GM21447 (cell line): ENCODE measurements around the gene MAPK6.

Experiments
- ATAC-seq: cut with Tn5 transposase; IDR thresholded peaks from one replicate; pipeline ENCODE4 v1.9.1; 2021; ENCODE audit not compliant: unreplicated experiment

MAPK6 gene

DNA sequence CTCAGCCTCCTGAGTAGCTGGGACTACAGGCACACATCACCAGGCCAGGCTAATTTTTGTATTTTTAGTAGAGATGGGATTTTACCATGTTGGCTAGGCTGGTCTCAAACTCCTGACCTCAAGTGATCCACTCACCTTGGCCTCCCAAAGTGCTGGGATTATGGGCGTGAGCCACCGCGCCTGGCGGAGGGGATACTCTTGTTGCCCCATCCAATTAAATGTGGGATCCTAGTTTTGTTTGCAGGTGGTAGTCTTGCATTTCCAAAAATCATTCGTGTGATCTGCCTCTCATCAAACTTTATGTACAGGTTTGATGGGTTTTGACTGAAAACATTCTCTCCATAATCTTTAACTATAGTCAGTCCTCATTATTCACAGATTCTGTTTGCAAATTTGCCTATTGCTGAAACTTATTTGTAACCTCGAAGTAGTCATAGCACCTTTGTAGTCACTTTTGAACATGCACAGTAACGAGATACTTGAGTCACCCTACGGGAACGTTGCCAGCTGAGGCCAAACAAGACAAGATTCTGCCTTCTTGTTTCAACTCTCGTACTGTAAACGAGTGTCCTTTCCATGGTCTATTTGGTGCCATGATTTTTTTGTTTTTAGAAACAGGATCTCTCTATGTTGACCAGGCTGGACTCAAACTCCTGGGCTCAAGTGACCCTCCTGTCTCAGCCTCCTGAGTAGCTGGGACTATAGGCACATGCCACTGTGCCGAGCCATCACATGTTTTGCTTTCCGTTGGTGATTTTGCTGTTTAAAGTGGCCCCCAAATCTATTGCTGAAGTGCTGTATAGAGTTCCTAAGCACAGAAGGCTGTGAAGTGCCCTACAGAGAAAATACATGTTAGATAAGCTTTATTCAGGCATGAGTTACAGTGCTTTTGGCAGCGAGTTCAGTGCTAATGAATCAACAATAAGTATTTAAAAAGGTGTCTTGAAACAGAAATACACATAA is 8.1 kb upstream of the MAPK6 start:
- ATAC-seq: no peak

GRCh38 chr15:52011711-52012144 is 7.3 kb upstream of the MAPK6 start:
- ATAC-seq: no peak

DNA sequence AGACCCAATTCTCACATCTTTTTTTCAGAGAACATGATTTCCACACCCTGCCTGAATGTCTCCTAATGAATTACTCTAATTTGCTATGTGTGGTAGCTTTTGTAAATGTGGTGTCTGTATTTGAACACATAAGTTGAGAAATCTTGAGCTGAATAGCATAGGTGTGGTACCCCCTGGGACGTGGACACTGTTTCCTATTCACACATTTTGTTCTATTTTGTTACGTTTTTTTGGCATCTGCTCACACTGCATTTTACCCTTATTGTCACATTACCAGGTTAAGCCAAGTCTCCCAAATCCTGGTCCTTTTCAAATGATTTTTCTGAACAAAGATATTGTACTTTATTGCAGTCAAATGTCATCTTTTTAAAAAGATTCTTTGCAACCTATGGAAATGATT is 6.8 kb upstream of the MAPK6 start:
- no peak for ATAC-seq

GRCh38 chr15:52013151-52013791 is 5.7 kb upstream of the MAPK6 start:
- peak; percentile 39 for ATAC-seq

GRCh38 chr15:52014616-52015015 is 4.4 kb upstream of the MAPK6 start:
- no peak for ATAC-seq

- no peak for ATAC-seq
Measured at GRCh38 chr15:52016316-52016715, 2.7 kb upstream of the MAPK6 start.

DNA sequence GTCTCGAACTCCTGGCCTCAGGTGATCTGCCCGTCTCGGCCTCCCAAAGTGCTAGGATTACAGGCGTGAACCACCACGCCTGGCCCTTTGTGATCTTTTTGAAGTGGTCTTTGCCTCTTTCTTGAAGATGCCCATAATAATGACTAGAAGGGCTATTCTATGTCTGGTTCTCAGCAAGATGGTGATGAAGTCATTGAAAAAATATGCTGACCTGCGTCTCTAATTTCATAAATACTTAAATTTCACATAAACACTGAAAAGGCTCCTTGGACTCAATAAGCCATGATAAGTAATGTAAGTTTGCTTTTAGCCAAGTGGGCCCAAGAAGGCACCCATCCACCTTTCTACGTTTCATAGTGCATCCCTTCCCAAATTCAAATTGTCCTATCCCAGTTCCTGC is 775 bp upstream of the MAPK6 start:
- ATAC-seq: no peak

DNA sequence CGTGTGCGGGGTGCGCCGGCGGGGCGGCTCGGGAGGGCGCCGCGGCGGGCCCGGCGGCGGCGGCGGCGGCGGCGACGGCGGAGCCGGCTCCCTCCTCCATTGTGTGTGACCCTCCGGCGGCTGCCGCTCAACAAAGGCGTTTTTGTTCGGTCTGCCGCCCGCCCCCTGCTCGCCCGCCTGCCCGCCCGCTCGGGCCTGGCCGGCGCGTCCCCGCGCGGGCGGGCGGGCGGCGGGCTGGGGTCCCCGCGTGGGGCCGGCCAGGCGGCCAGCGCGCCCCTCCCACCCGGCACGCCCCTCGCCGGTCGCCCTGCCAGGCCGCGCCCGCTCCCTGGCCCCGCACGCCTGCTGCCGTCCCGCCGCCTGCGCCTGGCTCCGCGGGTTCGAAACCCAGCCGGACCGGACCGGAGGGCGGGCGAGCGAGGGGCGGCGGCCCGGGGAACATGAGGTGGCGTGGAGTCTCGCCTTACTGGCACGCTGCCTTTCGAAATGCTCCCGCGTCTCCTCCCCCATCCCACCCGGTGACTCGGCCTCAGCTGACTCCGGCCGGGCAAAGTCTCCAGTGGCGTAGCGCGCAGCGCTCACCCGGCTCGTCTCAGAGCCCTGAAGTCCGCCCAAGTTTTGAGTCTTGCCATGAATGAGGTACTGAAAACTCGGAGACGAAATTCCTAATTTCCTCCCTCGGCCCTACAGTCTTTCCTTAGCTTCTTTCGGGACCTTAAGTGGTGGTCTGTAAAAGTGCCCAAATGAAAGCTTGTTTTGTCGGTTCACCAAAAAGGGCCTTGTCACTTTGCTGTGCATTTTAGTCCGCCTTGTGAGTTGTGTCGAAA is 588 bp downstream of the MAPK6 start:
- peak; percentile 50 for ATAC-seq

- no peak for ATAC-seq
Measured at GRCh38 chr15:52020221-52021085, 1.4 kb downstream of the MAPK6 start.

DNA sequence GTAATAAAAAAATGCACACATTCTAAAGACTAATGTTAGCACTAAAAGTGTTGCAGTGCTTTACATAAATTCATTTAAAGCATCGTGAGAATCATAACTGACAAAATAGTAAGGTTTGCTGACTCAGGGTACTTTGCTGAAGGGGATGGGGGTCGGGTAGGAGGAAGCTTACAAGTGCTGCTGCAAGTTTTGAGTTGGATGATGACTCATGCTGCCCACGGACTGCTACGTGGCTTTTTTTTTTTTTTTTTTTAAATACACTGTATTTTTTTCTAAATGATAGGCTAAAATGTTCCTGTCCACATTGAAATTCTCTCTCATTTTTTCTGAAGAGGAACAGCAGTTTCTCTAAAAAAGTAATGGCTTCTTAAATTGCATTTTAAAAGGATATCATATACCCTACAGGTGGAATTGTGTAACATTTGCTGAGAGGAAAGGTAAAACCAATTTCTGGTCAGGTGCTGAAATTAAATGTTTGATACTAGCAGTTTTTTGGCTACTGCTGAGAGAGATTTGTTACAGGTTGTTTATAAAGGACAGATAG is 2.2 kb downstream of the MAPK6 start:
- no peak for ATAC-seq

- ATAC-seq: no peak
Measured at GRCh38 chr15:52021892-52022540, 3.0 kb downstream of the MAPK6 start.

GRCh38 chr15:52023169-52023922 is 4.3 kb downstream of the MAPK6 start:
- ATAC-seq: no peak

DNA sequence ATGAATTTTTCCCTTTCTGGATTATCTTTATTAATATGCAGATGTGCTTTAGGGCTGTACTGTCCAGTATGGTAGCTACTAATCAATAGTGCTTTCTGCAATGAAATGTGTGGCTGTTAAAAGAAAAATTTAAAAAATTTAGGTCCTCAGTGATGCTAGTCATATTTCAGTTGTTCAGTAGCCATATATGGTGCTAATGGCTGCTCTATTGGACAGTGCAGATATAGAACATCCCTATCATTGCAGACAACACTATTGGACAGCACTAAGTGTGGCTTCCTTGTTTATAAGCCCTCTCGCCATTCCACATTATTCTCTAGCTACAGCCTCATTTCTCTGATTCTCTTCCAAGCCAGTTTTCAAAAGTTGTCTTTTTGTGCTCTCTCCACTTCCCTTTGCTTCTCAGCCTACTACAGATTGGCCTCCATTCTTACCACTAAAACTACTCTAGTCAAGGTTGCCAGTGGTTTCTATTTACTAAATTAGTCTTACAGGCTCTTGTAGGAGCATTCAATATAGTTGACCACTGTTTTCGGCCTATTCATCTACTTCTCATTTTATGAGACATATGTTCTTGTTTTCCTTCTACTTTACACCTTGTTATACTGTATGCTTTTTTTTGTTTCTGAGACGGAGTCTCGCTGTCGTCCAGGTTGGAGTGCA is 9.5 kb downstream of the MAPK6 start:
- no peak for ATAC-seq

GRCh38 chr15:52030010-52030409 is 11.0 kb downstream of the MAPK6 start:
- no peak for ATAC-seq

- no peak for ATAC-seq
Measured at GRCh38 chr15:52031556-52031955, 12.5 kb downstream of the MAPK6 start.

- ATAC-seq: no peak
Measured at GRCh38 chr15:52037889-52038505, 19.0 kb downstream of the MAPK6 start.

DNA sequence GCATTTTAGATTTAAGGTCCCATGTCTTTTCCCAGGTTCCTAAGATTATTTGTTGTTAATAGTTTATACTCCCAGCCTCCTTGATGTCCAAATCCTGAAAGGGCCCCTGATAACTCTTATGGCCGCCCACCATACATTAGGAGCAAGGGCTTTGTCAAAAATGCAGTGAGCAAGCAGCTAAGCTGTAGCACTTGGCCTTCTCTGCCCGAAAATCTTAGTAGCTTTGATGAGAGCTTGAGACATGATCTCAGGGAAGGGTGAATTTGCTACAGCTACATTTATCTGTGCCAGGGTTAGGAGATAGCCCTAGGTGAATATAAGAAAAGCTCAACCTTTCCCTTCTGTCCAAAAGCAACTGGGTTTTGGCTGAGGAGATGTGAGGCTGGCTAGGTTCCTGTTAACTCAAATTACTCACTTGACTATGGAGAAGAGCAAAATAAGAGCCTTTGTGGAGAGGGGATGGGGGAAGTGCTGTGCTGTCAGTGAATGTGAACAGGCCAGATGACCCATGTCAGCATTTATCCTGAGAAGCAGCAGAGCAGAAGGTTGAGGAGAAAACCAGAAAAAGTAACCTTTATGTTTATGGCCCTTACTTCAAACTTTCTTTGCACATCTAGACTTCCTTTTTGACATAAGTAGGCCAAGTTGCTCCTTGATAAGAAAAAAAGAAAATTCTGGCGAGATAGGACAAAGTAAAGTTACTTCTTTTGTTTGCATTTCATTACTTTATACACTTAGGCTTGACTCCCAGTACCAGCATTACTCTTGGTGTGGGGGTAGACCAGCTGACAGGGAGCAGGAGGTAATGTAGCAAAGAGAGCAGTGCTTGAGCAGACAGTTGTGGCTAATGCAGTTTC is 21.1 kb downstream of the MAPK6 start:
- ATAC-seq: no peak
